Bronchial epithelial cell (primary cell): Measurements from ENCODE around the gene NR6A1. TPM values are rescaled to one million over a fixed set of nuclear protein-coding genes. Genes with fewer than 3 reads are reported as not detected.

Experiments
- DNase-seq: peaks from one replicate; pipeline ENCODE4 v3.0.0-alpha.2; 2010; ENCODE audit warnings: low read depth
- FAIRE-seq: peaks from 2 replicates; lab custom pipeline; 2011; peaks lifted over from hg19 to GRCh38; lab: Jason Lieb, UNC
- H3K27me3 ChIP-seq: 2 replicates; pipeline ENCODE4 v1.5.1; 2011; ENCODE audit warnings: low read length; ENCODE audit not compliant: control insufficient read depth, insufficient read depth
- H3K36me3 ChIP-seq: 2 replicates; pipeline ENCODE4 v1.5.1; 2011; ENCODE audit warnings: low read length; ENCODE audit not compliant: control insufficient read depth, insufficient read depth
- H3K4me3 ChIP-seq: 2 replicates; pipeline ENCODE4 v1.5.1; 2011; ENCODE audit warnings: mild to moderate bottlenecking, low read depth, low read length, control low read depth
- total RNA-seq: library from RNA; depleted of rRNA; stranded (reverse); fragments of >200 nt; gene quantifications from 2 replicates; pipeline ENCODE4 v1.2.1, GENCODE V29; 2014
- TF ChIP-seq, protein P1 (sequence below): IDR thresholded peaks from 2 replicates; pipeline ENCODE4 v1.5.1; 2011; ENCODE audit warnings: mild to moderate bottlenecking, moderate library complexity, low read length, control low read depth, inconsistent platforms; ENCODE audit not compliant: insufficient read depth, severe bottlenecking

The NR6A1 gene
- total RNA-seq, 1 donor from 2014 or later, result 2.9 TPM

DNA sequence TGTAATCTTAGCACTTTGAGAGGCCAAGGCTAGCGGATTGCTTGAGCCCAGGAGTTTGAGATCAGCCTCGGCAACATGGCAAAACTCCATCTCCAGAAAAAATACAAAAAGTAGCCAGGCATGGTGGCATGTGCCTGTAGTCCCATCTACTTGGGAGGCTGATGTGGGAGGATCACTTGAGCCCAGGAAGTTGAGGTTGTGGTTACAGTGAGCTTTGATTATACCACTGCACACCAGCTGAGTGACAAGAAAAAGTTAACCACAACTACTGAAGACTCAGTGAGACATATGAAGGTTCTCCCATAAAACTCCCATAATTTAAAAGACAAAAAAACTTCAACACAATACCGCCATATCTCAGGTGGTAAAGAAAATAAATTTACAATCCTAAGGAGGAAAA is 98.0 kb downstream of the NR6A1 start:
- DNase-seq, result no peak
- Histone ChIP-seq H3K27me3 (no peaks in the 10 kb centered on the region), H3K4me3 (no peak overlapping the region), H3K36me3 (no peaks in the 10 kb centered on the region)
- TF ChIP-seq, protein P1, sequence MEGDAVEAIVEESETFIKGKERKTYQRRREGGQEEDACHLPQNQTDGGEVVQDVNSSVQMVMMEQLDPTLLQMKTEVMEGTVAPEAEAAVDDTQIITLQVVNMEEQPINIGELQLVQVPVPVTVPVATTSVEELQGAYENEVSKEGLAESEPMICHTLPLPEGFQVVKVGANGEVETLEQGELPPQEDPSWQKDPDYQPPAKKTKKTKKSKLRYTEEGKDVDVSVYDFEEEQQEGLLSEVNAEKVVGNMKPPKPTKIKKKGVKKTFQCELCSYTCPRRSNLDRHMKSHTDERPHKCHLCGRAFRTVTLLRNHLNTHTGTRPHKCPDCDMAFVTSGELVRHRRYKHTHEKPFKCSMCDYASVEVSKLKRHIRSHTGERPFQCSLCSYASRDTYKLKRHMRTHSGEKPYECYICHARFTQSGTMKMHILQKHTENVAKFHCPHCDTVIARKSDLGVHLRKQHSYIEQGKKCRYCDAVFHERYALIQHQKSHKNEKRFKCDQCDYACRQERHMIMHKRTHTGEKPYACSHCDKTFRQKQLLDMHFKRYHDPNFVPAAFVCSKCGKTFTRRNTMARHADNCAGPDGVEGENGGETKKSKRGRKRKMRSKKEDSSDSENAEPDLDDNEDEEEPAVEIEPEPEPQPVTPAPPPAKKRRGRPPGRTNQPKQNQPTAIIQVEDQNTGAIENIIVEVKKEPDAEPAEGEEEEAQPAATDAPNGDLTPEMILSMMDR, result no peak
- FAIRE-seq, result no peak

- FAIRE-seq (no peak), DNase-seq (no peak)
- Histone ChIP-seq H3K4me3 (no peak overlapping the region), H3K36me3 (no peaks in the 10 kb centered on the region), H3K27me3 (no peaks in the 10 kb centered on the region)
- TF ChIP-seq, protein P1, result no peak
Observed at GRCh38 chr9:124671861-124672260, 99.2 kb downstream of the NR6A1 start.

DNA sequence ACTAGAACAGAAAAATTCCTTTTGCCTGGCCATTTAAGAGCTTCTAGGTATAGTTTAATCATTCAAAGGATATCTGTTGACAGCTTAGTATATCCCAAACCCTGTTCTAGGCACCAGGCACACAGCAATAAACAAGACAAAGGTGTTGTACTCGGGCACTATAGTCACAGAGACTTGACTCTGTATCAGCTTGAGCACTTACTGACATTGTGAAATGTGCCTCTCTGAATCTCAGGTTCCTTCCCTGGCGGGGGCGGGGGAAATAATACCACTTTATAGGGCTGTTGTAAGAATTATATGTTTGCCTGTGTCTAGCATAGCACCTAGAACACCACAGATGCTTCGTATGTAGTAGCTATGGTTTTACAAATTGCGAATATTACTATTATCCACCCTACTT is 104.5 kb downstream of the NR6A1 start:
- TF ChIP-seq, protein P1, result no peak
- no peaks in the 10 kb centered on the region for H3K36me3 ChIP-seq
- FAIRE-seq, result no peak
- no peak for DNase-seq
- H3K27me3 ChIP-seq, result no peaks in the 10 kb centered on the region
- H3K4me3 ChIP-seq, result no peak overlapping the region

DNA sequence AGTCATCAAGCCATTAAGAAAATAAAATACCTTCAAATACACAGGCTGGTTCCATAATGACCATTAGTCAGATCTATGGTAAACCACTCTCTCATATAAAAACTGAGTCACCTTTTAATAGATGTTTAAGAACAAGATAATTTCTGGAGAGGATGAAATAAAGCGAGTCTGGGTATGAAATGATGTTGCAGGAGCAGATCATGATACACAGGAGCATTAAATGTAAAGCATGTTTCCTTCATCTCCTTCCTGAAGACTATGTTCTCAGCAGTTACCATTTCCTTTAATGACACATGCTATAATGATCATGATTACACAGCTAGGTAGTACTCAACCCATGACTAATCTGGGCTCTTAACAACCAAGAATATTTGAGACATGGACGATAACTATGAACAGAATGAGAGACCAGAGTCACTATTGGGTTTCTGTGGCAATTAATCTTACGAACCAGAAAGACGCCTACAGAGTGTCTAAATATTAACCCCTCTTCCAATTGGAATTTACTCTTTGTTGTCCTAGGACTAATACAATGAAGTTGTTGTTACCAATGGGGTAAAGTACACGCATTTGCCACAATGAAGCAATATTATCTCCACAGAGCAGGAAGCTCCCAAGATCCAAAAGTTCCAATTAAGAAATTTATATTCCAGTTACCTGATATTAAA is 105.6 kb downstream of the NR6A1 start:
- H3K27me3 ChIP-seq, result no peaks in the 10 kb centered on the region
- no peak for FAIRE-seq
- DNase-seq, result peak; percentile 96
- no peak overlapping the region for H3K4me3 ChIP-seq
- TF ChIP-seq, protein P1, result no peak
- H3K36me3 ChIP-seq, result no peaks in the 10 kb centered on the region

- Histone ChIP-seq H3K27me3 (no peaks in the 10 kb centered on the region), H3K36me3 (no peaks in the 10 kb centered on the region), H3K4me3 (no peak overlapping the region)
- DNase-seq (no peak), FAIRE-seq (no peak)
- TF ChIP-seq, protein P1, result no peak
Observed at GRCh38 chr9:124664143-124664542, 107.0 kb downstream of the NR6A1 start.
